ENCODE measurements around the gene SLC2A1. TPM values are rescaled to one million over a fixed set of nuclear protein-coding genes. Genes with fewer than 3 reads are reported as not detected.

The SLC2A1 gene
- total and polyA plus RNA-seq, 9 of the 15 experiments (the other 6 are each of a cell fraction or from before 2014, with no cell fraction given), result 12.6 to 153 (median 48.0) TPM

DNA sequence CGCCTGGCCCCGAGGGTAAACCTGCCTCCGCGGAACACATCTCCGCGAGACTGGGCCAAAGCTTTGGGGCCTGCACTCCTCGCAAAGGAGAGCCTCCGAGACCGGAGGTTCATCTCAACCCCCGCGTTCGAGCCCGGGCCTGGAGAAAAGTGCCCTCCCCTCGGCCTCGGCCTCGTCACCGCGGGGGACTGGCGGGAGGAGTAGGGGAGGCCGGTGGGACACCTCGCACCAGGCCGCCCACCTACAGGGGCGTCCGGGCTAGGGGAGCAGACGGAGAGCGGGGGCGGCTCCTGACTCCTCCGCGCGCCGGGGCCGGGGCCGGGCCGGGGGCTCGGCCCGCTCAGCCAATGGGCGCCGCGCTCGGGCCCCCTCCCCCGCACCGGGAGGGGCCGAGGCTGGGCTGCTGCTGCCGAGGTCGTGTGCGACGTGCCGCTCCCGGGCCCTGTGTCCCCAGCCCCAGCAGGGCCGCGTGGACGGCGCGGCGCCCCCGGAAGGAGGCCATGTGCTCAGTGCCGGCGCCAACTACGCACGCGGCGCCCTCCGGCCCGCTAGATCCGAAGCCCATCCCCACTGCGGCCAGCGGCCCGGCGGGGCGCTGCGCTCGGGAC lies 684 bp downstream of the SLC2A1 start (continued):
- TF ChIP-seq, protein P1, sequence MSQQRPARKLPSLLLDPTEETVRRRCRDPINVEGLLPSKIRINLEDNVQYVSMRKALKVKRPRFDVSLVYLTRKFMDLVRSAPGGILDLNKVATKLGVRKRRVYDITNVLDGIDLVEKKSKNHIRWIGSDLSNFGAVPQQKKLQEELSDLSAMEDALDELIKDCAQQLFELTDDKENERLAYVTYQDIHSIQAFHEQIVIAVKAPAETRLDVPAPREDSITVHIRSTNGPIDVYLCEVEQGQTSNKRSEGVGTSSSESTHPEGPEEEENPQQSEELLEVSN (IDR thresholded peaks at IDR 0.05; ENCODE audit: borderline replicate concordance in 1 of 2, extremely low read depth in 1 of 2, insufficient read depth in 1 of 2, insufficient read length in 1 of 2, low read depth in 1 of 2, low read length in 1 of 2, poor library complexity in 1 of 2, severe bottlenecking in 1 of 2), result peak; percentile 50 to 85
- TF ChIP-seq CTBP1 (IDR thresholded peaks at IDR 0.05; ENCODE audit: borderline replicate concordance) (peak; percentile 82), ZNF766 (CRISPR knock-in tag; conservative IDR thresholded peaks at IDR 0.05) (no peak), NCOR1 (IDR thresholded peaks at IDR 0.05) (peak; percentile 12; the same call in 1 of the 2 replicates), ARID1B (IDR thresholded peaks at IDR 0.05) (0 out of 2 replicates have a peak, but pooled peaks have one; percentile 22), ZNF277 (CRISPR knock-in tag; IDR thresholded peaks at IDR 0.05; ENCODE audit: borderline replicate concordance) (no peak), MCM3 (IDR thresholded peaks at IDR 0.05) (no peak), TAF9B (IDR thresholded peaks at IDR 0.05; ENCODE audit: partially characterized antibody) (peak; percentile 36), ARID4B (CRISPR knock-in tag; IDR thresholded peaks at IDR 0.05) (peak; percentile 71), MTF1 (CRISPR knock-in tag; IDR thresholded peaks at IDR 0.05; ENCODE audit: borderline replicate concordance) (no peak), TEAD4 (IDR thresholded peaks at IDR 0.05; ENCODE audit: low read length) (peak; percentile 67; the same call in 1 of the 2 replicates), TEAD4 (CRISPR knock-in tag; IDR thresholded peaks at IDR 0.05; ENCODE audit: borderline replicate concordance) (peak; percentile 13; the same call in 1 of the 2 replicates), POLR2B (IDR thresholded peaks at IDR 0.05; ENCODE audit: low read depth, partially characterized antibody) (no peak), ZNF263 (CRISPR knock-in tag; IDR thresholded peaks at IDR 0.05; ENCODE audit: borderline replicate concordance) (peak; percentile 16), ZBTB43 (CRISPR knock-in tag; IDR thresholded peaks at IDR 0.05) (0 out of 2 replicates have a peak, but pooled peaks have one; percentile 48)
- TF ChIP-seq, protein P2, sequence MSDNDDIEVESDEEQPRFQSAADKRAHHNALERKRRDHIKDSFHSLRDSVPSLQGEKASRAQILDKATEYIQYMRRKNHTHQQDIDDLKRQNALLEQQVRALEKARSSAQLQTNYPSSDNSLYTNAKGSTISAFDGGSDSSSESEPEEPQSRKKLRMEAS (CRISPR knock-in tag; IDR thresholded peaks at IDR 0.05), result peak; percentile 77
- TF ChIP-seq, protein P3, sequence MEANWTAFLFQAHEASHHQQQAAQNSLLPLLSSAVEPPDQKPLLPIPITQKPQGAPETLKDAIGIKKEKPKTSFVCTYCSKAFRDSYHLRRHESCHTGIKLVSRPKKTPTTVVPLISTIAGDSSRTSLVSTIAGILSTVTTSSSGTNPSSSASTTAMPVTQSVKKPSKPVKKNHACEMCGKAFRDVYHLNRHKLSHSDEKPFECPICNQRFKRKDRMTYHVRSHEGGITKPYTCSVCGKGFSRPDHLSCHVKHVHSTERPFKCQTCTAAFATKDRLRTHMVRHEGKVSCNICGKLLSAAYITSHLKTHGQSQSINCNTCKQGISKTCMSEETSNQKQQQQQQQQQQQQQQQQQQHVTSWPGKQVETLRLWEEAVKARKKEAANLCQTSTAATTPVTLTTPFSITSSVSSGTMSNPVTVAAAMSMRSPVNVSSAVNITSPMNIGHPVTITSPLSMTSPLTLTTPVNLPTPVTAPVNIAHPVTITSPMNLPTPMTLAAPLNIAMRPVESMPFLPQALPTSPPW (CRISPR knock-in tag; IDR thresholded peaks at IDR 0.05), result peak; percentile 86
